Putamen (tissue), 1 donor: ENCODE measurements around the gene ILKAP.

Experiments
- DNase-seq: peaks from one replicate; pipeline ENCODE4 v3.0.0-alpha.2; 2016; ENCODE audit warnings: low spot score

ILKAP gene

DNA sequence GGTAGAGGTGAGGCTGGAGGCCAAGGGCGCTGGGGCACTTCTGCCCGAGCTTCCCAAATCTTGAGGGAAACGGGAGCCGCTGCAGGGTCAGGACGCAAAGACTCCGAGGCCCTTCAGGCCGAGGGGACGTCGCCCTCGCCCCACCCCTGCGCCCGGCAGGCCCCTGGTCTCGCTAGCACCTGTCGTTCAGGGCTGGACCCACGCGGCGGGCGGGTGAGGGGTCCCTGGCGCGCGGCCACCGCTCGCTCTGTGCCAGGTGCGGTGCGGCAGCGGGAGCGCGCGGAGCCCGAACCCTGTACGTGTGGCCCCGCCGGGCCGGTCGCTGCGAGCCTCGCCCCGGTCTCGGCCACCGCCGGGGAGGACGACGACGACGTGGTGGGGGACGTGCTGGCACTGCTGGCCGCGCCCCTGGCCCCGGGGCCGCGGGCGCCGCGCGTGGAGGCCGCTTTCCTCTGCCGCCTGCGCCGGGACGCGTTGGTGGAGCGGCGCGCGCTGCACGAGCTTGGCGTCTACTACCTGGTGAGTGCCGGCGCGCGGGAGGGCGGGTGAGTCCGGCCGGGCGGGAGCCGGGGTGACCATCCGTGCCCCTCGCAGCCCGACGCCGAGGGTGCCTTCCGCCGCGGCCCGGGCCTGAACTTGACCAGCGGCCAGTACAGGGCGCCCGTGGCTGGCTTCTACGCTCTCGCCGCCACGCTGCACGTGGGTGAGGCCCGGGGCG is 39.9 kb downstream of the ILKAP start:
- no peak for DNase-seq

GRCh38 chr2:238162846-238163441 is 40.6 kb downstream of the ILKAP start:
- DNase-seq = no peak

- no peak for DNase-seq
Observed at GRCh38 chr2:238162251-238162845, 41.1 kb downstream of the ILKAP start.

- DNase-seq = no peak
Observed at GRCh38 chr2:238161291-238162051, 42.0 kb downstream of the ILKAP start.

DNA sequence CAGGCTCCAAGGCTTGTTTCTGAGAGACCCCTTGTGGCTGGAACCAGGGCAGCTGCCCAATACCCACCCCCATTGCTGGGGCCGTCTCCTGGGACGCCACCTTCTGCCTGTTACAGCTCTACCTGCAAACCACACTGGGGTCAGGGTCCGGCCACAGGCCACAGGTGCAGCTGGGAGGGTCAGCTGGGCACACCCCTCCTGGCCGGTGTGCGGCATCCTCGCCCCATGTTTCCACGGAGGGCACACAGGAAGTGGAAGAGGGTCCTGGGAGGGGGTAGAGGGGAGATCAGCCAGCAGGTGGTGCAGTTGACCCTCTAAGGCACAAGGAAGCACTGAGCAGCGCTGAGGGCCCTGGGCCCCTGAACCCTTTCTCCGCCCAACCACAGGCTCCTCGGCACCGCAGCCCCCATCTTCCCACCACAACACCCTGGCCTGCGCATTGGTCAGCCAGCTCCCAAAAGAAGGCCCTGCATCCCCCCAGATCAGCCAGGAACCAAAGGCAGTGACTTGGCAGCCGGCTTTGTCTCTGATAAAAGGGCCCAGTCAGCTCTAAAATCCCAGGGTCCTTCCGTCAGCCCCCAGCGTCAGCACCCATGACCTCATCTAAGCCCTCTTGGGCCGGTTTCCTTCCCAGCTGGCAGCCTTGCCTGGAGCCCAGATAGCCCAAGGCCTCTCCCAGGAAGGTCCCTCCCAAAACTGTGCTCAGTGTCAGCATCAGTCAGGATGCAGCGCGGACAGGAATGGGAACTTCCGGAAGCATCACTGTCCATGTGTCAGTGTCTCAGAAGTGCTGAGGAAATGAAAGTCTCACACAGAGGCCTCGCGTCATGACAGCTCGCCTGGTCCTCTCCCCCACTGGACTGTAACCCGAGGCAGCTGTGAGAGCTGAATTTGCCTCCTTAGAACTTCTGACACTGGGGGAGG is 43.0 kb downstream of the ILKAP start:
- no peak for DNase-seq

DNA sequence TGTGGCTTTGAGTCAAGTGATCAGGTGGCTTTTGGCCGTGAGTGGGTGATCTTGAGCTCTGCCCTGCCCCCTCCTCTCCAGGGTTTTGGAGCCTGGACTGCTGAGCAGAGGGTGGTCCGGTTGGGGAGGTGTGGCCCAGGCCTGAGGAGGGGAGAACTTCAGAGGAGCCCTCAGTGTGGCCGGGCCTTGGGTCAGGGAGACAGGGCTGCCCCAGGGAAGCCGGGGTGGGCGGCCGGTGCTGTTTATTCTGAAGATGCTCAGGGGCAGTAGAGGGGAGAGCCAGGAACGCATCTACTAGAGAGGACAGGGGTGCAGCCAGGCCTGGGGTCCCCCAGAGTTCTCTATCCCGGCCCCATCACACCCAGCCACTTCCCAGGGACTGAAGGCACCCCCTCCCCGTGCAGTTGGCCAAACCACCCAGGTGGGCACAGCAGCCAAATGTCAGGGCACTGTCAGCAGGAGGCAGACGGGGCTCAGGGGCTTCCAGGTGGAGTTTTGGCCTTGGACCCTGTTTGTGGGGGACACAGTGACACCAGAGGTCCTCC is 43.8 kb downstream of the ILKAP start:
- no peak for DNase-seq

DNA sequence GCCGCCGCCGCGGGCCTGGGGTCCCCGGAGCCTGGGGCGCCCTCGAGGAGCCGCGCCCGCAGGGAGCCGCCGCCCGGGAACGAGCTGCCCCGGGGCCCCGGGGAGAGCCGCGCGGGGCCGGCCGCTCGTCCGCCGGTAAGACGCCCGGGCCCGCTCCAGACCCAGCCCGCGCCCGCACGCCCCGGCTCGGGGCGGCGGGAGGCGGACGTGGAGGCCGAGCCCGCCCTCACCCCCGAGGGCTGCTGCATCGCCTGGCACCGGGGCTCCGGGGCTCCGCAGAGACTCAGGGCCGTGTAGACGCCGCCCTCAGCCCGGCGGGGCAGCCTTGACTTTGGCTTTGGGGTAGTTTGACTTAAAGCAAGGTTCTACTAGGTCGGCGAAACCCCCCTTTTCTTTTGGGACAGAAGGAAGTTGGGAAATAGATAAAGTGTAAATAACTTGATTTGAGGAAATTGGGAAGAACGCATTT is 44.4 kb downstream of the ILKAP start:
- no peak for DNase-seq

DNA sequence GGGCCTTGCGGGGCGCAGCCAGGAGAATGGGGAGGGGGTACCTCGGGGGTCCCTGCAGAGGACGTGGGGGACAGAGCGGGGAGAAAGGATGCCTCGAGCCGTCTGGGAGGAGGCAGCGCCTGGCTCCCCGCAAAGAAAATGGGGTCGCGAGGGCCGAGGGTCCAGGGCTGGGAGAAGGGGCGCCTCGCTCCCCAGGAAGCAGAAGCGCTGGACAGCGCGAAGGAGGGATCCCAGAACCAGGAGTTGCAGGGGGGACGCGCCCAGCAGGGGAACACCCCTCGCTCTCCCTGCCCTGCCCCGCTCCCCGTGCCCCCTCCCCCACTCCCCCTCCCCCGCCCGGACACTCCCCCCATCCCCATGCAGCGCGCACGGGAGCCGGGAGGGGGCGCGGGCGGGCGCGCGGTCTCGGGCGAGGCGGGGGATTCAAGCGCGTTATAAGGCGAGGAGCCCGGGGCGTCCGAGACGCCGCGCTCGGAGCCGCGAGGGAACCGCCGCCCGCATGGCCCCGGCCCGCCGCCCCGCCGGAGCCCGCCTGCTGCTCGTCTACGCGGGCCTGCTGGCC is 44.9 kb downstream of the ILKAP start, which contains the start of gene ERFE:
Gene ERFE (plus strand): TSS at position 462 of the 562 bp plus-strand sequence. CDS start 38 bp downstream, at position 500.
- no peak for DNase-seq

DNA sequence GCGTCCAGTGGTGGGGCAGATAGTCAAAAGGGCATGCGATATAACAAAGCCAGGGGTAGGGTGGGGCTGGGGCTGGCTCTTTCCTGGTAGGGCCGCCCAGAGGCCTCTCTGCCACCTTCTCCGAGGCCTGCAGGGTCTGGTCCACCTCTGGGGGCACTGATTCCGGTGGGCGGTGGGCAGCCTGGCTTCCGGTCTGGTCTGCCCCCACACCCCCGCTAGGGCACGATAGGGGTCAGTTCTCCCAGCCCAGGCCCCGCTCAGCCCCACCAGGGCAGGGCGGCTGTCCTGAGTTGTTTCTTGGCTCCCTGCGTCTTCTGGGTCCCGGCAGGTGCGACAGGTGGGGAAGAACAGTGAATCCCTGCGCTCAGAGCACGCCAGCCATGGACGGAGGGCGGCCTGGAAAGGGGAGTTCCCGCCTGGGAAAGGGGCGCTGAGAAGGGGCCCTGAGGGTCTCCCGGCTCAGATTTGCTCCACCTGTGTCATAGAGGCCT is 45.4 kb downstream of the ILKAP start:
- DNase-seq = no peak

DNA sequence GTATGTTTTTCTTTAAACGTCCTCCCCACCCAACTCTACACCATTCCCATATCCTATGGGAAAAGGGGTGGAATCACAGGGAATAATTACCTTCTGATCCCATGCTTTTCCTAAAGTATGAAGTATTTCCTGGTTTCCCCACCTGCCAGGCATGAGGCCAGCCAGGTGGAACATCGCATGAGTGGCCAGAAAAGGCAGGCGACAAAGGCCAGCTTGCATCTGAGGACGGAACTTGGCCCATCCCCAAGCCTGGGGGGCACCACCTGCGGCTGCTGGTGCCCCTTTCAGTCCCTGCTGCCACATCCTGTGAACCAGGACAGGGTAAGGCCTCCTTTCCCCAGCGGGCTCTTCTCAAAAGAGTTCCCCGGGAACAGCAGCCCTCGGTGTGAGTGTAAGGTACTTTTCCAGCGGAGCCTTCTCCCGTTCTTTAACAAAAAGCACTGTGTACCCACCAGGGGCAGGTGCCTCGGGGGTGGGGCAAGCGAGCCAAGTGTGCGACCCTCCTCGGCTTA is 45.9 kb downstream of the ILKAP start:
- no peak for DNase-seq

GRCh38 chr2:238155761-238156694 is 47.5 kb downstream of the ILKAP start:
- DNase-seq = no peak

- no peak for DNase-seq
Observed at GRCh38 chr2:238155051-238155760, 48.3 kb downstream of the ILKAP start.

- no peak for DNase-seq
Observed at GRCh38 chr2:238154570-238154969, 48.9 kb downstream of the ILKAP start.

DNA sequence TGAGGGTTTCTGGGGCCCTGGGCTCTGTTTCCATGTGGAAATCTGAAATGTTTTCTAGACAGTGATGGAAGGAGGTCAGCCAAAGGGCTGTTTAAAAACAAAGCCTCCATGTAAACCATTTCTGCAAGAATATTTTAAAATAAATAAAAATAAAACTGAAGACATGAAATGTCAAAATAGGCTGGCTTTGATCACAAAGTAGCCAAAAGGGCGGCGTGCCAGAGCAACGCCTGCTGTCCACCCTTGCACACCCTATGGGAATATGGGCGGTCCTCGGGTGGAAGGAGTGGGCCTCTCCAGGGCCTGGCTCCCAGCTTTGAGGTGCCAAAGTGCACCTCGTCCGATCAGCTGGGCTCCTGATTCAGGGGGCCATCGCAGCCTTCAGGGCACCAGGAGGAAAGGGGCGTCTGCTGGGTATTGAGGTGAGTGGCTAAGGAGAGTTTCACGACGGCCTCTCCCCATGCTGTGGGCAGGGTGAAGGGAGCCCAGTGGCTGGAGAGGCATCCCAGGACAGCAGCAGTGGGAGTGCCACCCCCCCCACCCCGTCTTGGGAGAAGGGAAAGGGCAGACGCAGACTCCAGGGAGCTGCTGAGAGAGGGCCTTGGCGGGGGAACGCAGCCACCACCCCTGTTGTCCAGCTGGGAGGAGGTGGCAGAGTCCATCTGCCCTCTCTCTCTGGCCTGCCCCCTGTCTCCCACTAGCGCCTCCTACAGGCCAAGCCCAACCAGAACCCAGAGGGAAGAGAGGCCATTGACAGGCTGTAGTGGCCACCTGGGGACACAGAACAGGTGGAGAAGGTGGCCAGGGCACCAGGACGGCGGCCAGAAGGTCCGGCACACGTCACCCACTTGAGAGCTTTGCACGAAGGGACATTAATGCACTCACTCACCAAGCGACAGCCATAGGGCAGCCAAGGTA is 50.5 kb downstream of the ILKAP start:
- DNase-seq = no peak

DNA sequence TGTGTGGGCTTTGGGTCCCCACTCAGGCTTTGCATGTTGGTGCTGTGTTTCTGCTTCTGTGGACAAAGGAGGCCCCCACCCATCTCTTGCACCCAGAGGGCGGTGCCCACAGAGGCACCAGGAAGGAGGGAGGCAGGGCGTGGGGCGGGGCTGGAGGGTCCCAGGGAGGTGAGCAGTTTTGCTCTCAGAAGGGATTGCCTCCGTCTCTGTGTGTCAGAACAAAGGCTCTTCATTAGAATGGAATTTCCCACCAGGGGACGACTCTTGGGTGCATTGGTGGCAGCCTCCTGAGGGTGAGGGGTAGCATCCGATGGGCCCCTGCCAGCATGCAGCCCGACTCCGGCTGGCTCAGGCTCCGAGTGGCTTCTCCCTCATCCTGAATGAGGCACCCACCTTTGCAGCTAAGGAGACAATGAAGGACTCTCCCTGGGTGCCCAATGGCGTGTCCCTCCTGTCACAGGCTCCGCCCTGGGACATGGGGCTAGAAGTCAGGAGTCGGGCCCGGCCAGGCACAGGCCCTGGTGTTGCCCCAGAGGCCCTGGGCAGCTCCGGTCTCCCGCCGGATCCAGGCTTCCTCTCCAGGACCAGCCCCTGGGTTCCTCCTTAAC is 51.8 kb downstream of the ILKAP start:
- DNase-seq = no peak

DNA sequence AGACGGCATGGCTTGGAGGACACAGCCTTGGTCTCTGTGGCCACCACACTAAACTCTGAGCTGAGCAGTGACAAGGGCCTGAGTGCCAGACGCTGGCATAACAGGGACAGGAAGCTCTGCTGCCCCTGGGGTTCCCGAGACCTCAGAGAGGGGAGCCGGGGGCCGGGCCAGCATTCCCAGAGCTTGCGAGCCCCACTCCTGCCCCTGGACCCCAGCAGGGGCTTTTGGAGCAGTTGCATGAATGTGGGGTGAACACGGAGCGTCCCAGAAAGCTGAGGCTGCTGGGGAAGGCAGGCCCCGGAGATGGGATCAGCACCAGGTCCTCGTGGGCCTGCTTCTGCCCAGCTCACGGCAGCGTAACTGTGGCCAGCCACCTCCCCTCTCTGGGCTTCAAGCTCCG is 52.3 kb downstream of the ILKAP start:
- DNase-seq = no peak

DNA sequence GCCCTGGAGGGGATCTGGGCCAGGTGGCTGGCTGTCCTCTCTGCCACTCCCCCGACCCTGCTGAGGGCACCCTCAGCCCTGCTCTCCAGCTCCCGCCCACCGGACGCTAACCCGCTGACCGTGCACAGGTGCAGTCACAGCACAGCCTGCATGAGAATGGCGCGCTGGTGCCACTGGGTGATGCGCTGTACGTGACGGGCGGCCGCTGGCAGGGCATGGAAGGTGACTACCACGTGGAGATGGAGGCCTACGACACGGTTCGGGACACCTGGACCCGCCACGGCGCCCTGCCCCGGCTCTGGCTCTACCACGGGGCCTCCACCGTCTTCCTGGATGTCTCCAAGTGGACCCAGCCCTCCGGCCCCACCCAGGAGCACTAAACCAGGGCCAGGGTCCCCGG is 52.8 kb downstream of the ILKAP start:
- no peak for DNase-seq
